ENCODE results near the gene KRTCAP2. TPM values are rescaled to one million over a fixed set of nuclear protein-coding genes. Genes with fewer than 3 reads are reported as not detected.
"Not testable (repeated sequence)": the region's sequence is repeated elsewhere in the genome, so short reads cannot be mapped to it uniquely, and the experiment has no call there.

Gene KRTCAP2
- total RNA-seq, 4 donors from 2014 or later, result 48.6 to 109 (median 97.6) TPM

DNA sequence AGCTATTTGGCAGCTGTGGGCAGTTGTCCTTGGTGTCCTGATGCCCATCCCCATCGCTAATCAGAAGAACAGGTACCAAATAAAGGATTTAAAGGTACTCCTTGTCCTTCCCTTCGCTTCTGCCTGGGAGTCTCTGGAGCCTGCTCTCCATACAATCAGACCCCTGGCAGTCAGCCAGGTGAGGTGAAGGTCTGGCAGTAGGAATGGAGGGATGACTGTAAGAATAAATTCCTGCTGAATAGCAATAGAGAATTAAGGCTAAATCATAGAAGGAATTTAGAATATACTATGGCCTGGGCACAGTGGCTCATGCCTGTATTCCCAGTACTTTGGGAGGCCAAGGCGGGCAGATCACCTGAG lies 25.4 kb upstream of the KRTCAP2 start:
- intact Hi-C loops (cut with DNase I; ENCODE audit: low total_unique reads), result no loop called here
- 94 to 98% methylated on average over 3 of the region's 3 CpGs for WGBS, 2 donors

DNA sequence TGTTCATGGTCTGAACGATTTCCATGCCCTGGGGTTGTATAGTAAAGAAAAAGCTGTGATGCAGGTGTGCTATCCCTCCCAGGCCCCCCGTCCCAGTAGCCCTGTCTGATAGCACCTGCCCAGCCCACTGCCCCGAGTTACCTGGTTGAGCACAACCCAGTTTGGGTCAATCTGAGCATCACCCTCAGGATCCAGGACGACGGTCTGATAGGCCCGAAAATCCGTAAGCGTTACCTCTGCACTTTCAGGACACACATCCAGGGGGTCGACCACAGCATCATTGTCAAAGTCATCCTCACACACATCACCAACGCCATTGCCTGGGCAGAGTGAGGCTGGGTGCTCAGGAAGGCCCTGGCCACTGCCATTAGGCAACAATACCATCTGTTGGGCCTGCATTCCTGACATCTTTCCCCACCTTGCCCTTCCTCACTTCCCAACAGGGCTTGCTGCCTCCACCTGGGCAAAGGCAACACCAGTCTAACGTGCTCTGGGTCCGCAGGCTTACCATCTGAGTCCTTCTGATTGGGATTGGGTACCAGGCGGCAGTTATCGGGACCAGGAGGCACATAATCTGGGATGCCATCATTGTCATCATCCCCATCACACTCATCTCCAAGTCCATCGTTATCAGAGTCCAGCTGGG lies 24.9 kb upstream of the KRTCAP2 start:
- no peak overlapping the region for H3K4me3 ChIP-seq (ENCODE audit: low read depth, poor library complexity, severe bottlenecking)
- TF ChIP-seq, protein P1, sequence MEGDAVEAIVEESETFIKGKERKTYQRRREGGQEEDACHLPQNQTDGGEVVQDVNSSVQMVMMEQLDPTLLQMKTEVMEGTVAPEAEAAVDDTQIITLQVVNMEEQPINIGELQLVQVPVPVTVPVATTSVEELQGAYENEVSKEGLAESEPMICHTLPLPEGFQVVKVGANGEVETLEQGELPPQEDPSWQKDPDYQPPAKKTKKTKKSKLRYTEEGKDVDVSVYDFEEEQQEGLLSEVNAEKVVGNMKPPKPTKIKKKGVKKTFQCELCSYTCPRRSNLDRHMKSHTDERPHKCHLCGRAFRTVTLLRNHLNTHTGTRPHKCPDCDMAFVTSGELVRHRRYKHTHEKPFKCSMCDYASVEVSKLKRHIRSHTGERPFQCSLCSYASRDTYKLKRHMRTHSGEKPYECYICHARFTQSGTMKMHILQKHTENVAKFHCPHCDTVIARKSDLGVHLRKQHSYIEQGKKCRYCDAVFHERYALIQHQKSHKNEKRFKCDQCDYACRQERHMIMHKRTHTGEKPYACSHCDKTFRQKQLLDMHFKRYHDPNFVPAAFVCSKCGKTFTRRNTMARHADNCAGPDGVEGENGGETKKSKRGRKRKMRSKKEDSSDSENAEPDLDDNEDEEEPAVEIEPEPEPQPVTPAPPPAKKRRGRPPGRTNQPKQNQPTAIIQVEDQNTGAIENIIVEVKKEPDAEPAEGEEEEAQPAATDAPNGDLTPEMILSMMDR (IDR thresholded peaks at IDR 0.05), result no peak
- TF ChIP-seq POLR2A (IDR thresholded peaks at IDR 0.05), result no peak
- intact Hi-C loops (cut with DNase I; ENCODE audit: low total_unique reads), result no loop called here
- DNase-seq (ENCODE audit: low spot score in 2 of 2), result no peak
- 89 to 92% methylated on average over 15 of the region's 15 CpGs for WGBS, 2 donors

More for the DNA sequence above, 25.4 kb upstream of the KRTCAP2 start:
- DNase-seq (ENCODE audit: low spot score in 2 of 2), result no peak
- no peak for TF ChIP-seq POLR2A (IDR thresholded peaks at IDR 0.05)
- TF ChIP-seq, protein P1 (IDR thresholded peaks at IDR 0.05), result no peak
- H3K4me3 ChIP-seq (ENCODE audit: low read depth, poor library complexity, severe bottlenecking), result no peak overlapping the region

DNA sequence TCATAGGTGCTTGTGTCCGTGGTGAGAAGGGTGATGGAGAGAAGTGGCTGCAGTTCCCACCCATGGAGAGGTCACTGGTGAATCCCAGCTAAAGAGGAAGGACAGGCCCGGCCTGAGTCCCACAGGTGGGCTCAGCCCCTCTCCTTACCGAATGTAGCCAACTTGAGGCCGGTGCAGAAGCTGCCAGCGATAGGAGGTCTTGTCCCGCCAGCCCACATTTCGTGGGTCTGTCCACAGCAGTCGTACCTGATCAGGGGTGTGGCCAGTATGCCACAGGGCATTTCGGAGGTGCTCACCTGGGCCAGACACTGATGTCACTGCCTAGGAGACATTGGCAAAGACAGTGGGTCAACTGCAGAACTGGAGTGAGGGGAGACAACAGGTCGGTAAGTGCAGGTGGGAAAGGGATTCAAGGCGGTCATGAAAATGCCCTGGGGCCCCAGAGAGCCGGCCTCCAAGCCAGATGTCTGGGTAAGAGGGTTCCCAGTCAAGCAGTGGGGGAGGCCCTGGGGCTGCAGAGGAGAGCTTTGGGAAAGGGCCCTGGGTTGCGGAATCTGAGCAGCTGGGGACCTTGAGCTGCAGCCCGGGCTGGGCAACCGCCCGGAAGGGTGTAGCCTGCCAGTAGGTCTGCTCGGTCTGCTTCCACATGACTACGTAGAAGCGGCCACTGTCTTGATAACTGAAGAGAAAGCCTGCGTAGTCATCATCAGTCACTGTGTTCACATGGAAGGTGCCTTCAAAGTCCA lies 24.0 kb upstream of the KRTCAP2 start:
- intact Hi-C loops (cut with DNase I; ENCODE audit: low total_unique reads), result no loop called here
- WGBS, 2 donors, result 79 to 83% methylated on average over 18 to 19 of the region's 20 CpGs
- H3K4me3 ChIP-seq (ENCODE audit: low read depth, poor library complexity, severe bottlenecking), result no peak overlapping the region
- DNase-seq (ENCODE audit: low spot score in 2 of 2), result no peak
- TF ChIP-seq, protein P1 (IDR thresholded peaks at IDR 0.05), result no peak
- TF ChIP-seq POLR2A (IDR thresholded peaks at IDR 0.05), result no peak

DNA sequence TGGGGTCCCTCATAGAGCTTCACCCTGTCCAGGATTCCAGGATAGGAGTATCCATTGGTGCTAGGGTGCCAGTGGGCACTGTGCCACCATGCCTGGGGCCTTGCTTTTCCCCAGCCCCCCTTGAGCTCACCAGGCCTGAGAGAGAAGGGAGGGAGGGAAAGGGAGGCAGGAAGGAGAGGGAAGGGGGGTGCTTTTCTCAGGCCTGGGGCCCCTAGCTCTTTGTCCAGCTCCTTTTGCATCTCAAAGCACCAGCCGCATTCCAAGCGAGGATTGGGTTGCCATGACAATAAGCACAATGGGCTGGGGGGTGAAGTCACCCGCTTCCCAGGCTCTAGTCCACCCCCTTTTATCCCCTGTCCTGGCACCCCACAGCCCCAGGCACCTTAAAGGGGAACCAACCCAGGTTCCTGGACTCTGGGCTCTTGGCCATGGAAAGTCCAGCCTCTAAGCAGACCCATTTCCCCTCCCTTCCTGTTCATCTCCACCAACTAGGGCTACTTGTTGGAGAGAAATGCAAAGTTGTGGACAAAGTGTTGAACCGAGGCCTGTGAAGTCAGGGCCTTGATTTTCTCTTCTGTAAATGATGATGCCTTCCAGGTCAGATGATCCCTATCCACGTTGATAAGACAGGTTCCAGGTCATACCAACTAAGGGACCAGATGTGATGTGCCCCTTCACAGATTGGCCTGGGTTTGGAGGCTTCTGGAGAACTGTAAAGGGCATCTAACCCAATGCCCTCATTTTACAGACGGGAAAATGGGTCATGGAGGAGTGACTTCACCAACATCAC lies 23.2 kb upstream of the KRTCAP2 start:
- DNase-seq (ENCODE audit: low spot score in 2 of 2), result no peak
- H3K4me3 ChIP-seq (ENCODE audit: low read depth, poor library complexity, severe bottlenecking), result no peak overlapping the region
- intact Hi-C loops (cut with DNase I; ENCODE audit: low total_unique reads), result no loop called here
- TF ChIP-seq POLR2A (IDR thresholded peaks at IDR 0.05), result no peak
- TF ChIP-seq, protein P1 (IDR thresholded peaks at IDR 0.05), result no peak
- WGBS, 2 donors, result 85 to 87% methylated on average over 6 of the region's 6 CpGs

DNA sequence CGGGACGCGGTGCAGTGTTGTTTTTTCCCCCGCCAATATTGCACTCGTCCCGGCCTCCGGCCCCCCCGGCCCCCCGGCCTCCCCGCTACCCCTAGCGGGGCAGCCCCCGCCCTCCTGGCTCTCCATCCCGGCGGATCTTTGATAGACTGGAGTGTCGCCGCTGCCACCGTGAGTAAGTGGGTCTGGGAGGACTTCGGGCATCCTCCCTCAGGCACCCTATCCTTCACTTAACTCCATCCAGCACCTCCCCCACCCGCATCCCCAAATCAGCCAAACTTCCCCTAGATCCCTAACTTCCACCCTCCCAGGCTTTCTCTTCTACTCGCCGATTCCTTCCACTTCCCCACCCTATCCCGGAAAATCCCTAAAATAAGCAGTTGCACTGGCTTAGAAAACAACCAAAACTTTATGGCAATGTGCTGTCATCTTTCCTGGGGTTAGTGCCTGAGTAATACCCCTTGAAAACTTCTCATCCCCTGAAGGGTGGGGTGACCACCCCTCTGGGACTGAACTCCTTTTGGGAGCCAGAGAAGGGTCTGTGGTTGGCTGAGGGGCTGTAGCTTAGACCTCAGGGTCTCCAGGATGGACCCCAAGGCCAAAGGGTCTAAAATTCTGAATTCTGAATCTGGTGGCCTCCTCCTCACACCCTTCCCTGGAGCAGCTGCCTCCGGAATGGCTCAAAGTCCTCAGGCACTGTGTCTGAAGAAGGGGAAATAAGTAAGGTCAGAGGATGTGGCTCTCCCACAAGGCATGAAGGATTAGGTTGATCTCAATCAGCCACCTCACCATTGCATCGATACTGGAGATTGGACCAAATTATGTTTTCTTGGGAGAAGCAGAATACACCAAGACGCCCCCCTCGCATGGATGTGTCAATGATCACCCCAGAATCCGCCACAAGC lies 22.3 kb upstream of the KRTCAP2 start:
- H3K4me3 ChIP-seq (ENCODE audit: low read depth, poor library complexity, severe bottlenecking), result no peak overlapping the region
- TF ChIP-seq, protein P1 (IDR thresholded peaks at IDR 0.05), result no peak
- no peak for TF ChIP-seq POLR2A (IDR thresholded peaks at IDR 0.05)
- 32 to 35% methylated on average over 15 to 16 of the region's 27 CpGs for WGBS, 2 donors
- intact Hi-C loops (cut with DNase I; ENCODE audit: low total_unique reads), result no loop called here
- no peak for DNase-seq (ENCODE audit: low spot score in 2 of 2)

DNA sequence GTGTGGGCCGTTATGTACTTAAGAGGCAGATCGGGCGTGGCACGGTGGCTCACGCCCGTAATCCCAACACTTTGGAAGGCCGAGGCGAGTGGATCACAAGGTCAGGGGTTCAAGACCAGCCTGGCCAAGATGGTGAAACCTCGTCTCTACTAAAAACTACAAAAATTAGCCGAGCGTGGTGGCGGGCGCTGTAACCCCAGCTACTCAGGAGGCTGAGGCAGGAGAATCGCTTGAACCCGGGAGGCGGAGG lies 20.8 kb upstream of the KRTCAP2 start:
- H3K4me3 ChIP-seq (ENCODE audit: low read depth, poor library complexity, severe bottlenecking), result peak overlapping the region; percentile 26
- 2 to 3% methylated on average over 16 of the region's 16 CpGs for WGBS, 2 donors
- DNase-seq (ENCODE audit: low spot score in 2 of 2); intact Hi-C loops (cut with DNase I; ENCODE audit: low total_unique reads): not testable (repeated sequence)

Measured in lower leg skin (tissue), 4 donors.